Activated CD8-positive, alpha-beta memory T cell treated with anti-CD3 and anti-CD28 coated beads for 36 hours (primary cell): ENCODE measurements around the gene GNPTAB. TPM values are rescaled to one million over a fixed set of nuclear protein-coding genes. Genes with fewer than 3 reads are reported as not detected.

Source experiments
- CTCF ChIA-PET: fragments of 350-600 bp; sonication (Branson Sonifier 250); formaldehyde crosslinking; loops from one replicate; lab custom pipeline; 2021; ENCODE audit warnings: antibody characterized with exemption; lab: Charles Lee
- POLR2A ChIA-PET: fragments of 350-600 bp; sonication (Branson Sonifier 250); formaldehyde crosslinking; loops from one replicate; lab custom pipeline; 2021; ENCODE audit warnings: antibody characterized with exemption; lab: Charles Lee
- total RNA-seq, 2 experiments: library from RNA; stranded (reverse); gene quantifications; one replicate each; pipeline ENCODE4 v1.2.3, GENCODE V29; 2021

Gene GNPTAB
- total RNA-seq, 2 experiments from 2014 or later, result 73.1 to 73.8 TPM

DNA sequence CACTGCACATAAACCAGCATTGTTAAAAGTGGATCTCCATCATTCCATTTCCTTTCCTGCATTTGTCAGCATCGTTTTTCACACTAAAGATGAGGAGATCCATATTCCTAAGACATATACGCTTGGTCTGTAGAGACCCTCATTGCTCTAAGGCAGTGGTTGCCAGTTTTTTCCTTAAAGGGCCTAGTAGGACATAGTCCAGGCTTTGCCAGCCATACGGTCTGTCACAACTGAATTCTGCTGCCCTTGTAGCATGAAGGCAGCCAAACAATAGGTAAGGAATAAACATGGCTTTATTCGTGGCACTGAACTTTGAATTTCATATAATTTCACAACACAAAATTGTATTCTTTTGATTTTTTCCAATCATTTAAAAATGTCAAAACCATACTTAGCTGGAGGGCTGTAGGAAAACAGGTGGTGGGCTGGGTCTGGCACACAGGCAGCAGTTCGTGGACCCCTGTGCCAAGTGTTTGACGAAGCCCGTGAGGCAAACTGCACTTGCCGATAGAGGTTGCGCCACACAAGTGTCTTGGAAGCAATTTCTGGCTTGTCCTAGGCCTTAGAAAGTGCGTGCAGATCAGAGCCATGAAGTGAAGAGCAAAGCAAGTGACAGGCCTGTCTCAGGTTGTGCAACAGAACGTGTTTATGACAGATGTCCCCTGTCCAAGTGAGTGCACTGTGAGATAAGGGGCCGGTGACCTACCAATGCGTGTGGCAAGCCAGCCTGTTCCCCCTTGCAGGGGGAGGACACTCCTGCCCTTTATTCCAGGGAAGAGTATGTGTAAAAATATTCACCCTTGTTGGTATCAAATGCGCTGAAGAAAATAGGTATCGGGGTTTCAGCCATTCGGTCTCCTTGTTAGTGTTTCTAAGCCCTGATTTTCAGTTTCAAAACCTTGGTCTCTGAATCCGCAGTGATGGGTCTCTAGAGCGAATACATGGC, 134.2 kb downstream of the GNPTAB start:
- ChIA-PET CTCF (no interaction called here), POLR2A (no interaction called here)

DNA sequence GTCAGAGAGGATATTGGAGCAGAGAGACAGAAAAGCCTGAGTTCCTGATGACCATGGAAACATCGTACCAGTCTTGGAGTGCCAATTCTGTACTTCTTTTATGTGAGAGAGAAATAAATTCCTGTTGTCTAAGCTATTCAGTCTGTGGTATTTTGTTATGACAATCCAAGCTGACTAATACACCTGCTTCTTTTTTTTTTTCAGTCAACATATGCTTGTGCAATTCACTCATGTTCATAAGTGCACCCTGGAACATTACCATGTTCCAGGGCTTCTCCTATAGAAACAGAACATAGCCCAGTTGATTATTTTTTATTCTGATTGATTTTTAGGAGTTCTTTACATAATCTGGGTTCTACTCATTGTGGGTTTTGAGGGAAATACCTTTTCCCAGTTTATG, 135.1 kb downstream of the GNPTAB start:
- ChIA-PET CTCF (no interaction called here), POLR2A (no interaction called here)

Other genes starting within 250 kb of the GNPTAB start
- gene MYBPC1, start 236.0 kb downstream of the GNPTAB start, total RNA-seq, result not detected
- 10 to 100 TPM; 29.8 to 31.2 TPM for gene CHPT1, start 133.3 kb downstream of the GNPTAB start, total RNA-seq
- gene SYCP3, start 91.5 kb downstream of the GNPTAB start, total RNA-seq, result under 1 TPM; 0.17 to 0.91 TPM
- 1 to 10 TPM; 4.9 to 6.0 TPM for gene DRAM1, start 46.6 kb upstream of the GNPTAB start, total RNA-seq
- 10 to 100 TPM; 37.7 to 42.4 TPM for gene WASHC3, start 231.0 kb upstream of the GNPTAB start, total RNA-seq